Lung (tissue), 12 donors: ENCODE results near the gene MDFIC. TPM values are rescaled to one million over a fixed set of nuclear protein-coding genes. Genes with fewer than 3 reads are reported as not detected.

ENCODE experiments used
- ATAC-seq: fragments of 200-7000 bp; cut with Tn5 transposase; one replicate; pipeline ENCODE4 v1.9.1; 2020; ENCODE audit warnings: moderate number of reproducible peaks; ENCODE audit not compliant: insufficient read depth, low FRiP score
- DNase-seq, 3 donors: peaks; one replicate each; pipeline ENCODE4 v3.0.0-alpha.2; 2013 to 2017
- H3K27ac ChIP-seq, 2 donors: one replicate each; pipeline ENCODE4 v1.5.1; 2013; ENCODE audit warnings: mild to moderate bottlenecking in 2 of 2, moderate library complexity in 2 of 2, control low read depth in 1 of 2, inconsistent platforms in 1 of 2, low read depth in 1 of 2, low read length in 1 of 2
- H3K27me3 ChIP-seq, 3 donors: one replicate each; pipeline ENCODE4 v1.5.1; 2013; ENCODE audit warnings: low read length in 2 of 3; ENCODE audit not compliant: control insufficient read depth in 3 of 3, insufficient read depth in 3 of 3
- H3K36me3 ChIP-seq, 4 donors: one replicate each; pipeline ENCODE4 v1.5.1; 2013; ENCODE audit warnings: low read length in 4 of 4, mild to moderate bottlenecking in 1 of 4, moderate library complexity in 1 of 4; ENCODE audit not compliant: control insufficient read depth in 4 of 4, insufficient read depth in 4 of 4
- H3K4me1 ChIP-seq, 5 donors: one replicate each; pipeline ENCODE4 v1.5.1; 2013; ENCODE audit warnings: low read length in 5 of 5, mild to moderate bottlenecking in 2 of 5, moderate library complexity in 1 of 5; ENCODE audit not compliant: control insufficient read depth in 5 of 5, insufficient read depth in 5 of 5
- H3K4me3 ChIP-seq: one replicate; pipeline ENCODE4 v1.5.1; 2013; ENCODE audit warnings: mild to moderate bottlenecking, control low read depth, moderate library complexity
- H3K9ac ChIP-seq, 2 donors: one replicate each; pipeline ENCODE4 v1.5.1; 2013; ENCODE audit warnings: low read length in 2 of 2, control low read depth in 1 of 2; ENCODE audit not compliant: insufficient read depth in 1 of 2
- H3K9me3 ChIP-seq, 4 donors: one replicate each; pipeline ENCODE4 v1.5.1; 2013; ENCODE audit warnings: low read length in 3 of 4, mild to moderate bottlenecking in 1 of 4, moderate library complexity in 1 of 4; ENCODE audit not compliant: control insufficient read depth in 4 of 4, insufficient read depth in 3 of 4
- WGBS, 2 donors: extraction: QIAGEN DNeasy Blood & Tissue Kit; methylation state at CpG; one replicate each; pipeline ENCODE4 v1.1.7; 2013; 5-methylcytosine and 5-hydroxymethylcytosine counted together
- polyA plus RNA-seq, 2 donors: library from polyadenylated mRNA; stranded (reverse); fragments of 200-250 nt; gene quantifications; one replicate each; pipeline ENCODE4 v1.2.1, GENCODE V29; 2013
- total RNA-seq, 2 donors: library from RNA; depleted of rRNA in 1 of 2; stranded (reverse); fragments of >200 nt in 1 of 2; gene quantifications; one replicate each; pipeline ENCODE4 v1.2.1, GENCODE V29; 2014 to 2021
- TF ChIP-seq, protein P1 (sequence below): IDR thresholded peaks from 2 replicates; pipeline ENCODE4 v1.5.1; 2012; ENCODE audit warnings: mild to moderate bottlenecking; ENCODE audit errors: control extremely low read depth, extremely low read depth
- donor health status: control.
- donor health status: control.
- donor health status: Bipolar disorder and iron deficiency.
- donor health status: healthy.
- donor health status: DM: yes; HTN: yes; CAD: no.

The MDFIC gene
- total and polyA plus RNA-seq, 4 donors = 13.3 to 55.5 (median 25.5) TPM

DNA sequence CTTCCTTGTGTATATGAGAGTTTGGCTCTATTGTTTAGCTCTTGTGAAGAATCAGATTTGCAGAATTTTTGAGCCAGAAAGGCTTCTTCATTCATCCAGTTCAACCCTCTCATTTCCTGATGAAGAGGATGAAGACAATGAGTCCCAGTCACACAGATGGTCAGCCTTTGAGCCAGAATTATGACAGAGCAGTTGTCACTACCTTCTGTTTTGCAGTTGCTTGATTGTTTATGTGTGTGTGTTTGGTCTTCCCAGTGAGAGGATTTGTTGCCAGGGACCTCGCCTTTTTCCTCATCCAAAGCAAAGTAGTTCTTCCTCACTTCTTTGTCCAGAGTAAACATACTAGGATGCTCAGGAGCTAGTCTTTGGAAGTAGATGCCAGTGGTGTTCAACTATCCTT, 15.6 kb downstream of the MDFIC start:
- TF ChIP-seq, protein P1, sequence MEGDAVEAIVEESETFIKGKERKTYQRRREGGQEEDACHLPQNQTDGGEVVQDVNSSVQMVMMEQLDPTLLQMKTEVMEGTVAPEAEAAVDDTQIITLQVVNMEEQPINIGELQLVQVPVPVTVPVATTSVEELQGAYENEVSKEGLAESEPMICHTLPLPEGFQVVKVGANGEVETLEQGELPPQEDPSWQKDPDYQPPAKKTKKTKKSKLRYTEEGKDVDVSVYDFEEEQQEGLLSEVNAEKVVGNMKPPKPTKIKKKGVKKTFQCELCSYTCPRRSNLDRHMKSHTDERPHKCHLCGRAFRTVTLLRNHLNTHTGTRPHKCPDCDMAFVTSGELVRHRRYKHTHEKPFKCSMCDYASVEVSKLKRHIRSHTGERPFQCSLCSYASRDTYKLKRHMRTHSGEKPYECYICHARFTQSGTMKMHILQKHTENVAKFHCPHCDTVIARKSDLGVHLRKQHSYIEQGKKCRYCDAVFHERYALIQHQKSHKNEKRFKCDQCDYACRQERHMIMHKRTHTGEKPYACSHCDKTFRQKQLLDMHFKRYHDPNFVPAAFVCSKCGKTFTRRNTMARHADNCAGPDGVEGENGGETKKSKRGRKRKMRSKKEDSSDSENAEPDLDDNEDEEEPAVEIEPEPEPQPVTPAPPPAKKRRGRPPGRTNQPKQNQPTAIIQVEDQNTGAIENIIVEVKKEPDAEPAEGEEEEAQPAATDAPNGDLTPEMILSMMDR = no peak
- 72 to 84% methylated on average over 1 of the region's 1 CpG for WGBS, 2 donors
- H3K9ac ChIP-seq = no peak overlapping the region
- DNase-seq = no peak
- H3K4me1 ChIP-seq = peaks cover 0 to 35% (median 3%) of the 10 kb centered on the region in 5 donors
- no peak overlapping the region for H3K27ac ChIP-seq
- peaks cover 0 to 3% (median 0%) of the 10 kb centered on the region in 4 donors for H3K36me3 ChIP-seq
- no peaks in the 10 kb centered on the region for H3K9me3 ChIP-seq
- H3K27me3 ChIP-seq = no peaks in the 10 kb centered on the region
- no peak overlapping the region for H3K4me3 ChIP-seq
- ATAC-seq = no peak

DNA sequence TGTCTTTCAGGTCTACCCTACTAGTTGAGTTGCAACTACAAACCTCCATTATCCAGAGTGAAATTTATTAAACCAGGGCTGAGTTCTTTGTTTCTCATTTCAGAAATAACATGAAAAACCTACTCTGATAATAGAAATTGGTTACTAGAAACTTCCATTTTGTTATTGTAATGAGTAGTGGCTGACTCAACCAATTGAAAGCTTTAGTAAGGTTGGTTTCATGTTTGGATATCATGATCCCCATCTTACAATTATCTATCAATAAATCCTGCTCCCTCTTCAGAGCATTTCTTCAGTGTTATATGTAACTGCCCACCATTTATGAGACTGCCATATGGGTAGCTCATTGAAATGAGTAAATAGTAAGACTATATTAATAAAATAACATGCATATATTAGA, 16.9 kb downstream of the MDFIC start:
- no peak for DNase-seq
- Histone ChIP-seq H3K9me3 (no peaks in the 10 kb centered on the region), H3K4me1 (peaks cover 0 to 30% (median 3%) of the 10 kb centered on the region in 5 donors), H3K36me3 (peaks cover 0 to 3% (median 0%) of the 10 kb centered on the region in 4 donors), H3K4me3 (no peak overlapping the region), H3K27me3 (no peaks in the 10 kb centered on the region), H3K9ac (no peak overlapping the region), H3K27ac (no peak overlapping the region)
- TF ChIP-seq, protein P1 = no peak
- ATAC-seq = no peak

DNA sequence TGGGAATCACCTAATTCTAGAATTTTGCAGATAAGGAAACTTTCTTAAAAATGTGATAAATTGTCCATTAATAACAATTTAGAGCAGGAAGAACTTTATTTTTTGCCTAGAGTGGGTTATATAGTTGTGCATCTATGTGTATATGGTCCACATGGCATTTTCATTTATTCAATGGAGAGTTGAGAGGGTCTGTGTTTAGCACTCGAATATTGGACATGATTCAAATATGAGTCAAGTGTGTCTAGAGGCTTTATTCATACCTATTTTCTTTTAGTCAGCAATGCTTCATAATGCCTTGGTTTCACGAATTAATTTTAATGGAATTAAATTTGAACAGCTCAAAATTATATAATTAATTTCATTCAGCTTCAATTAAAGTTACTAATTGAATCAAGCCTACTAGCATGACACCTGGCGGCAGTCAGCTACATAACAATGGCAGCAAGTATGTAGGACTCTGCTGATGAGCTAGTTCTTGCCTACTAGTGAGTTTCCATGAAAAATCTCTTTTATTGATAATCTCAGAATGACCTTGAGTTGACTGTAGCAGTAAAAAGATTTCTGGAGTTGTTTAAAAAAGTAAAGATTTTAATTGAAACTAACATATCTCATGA, 17.7 kb downstream of the MDFIC start:
- DNase-seq (no peak), ATAC-seq (no peak)
- WGBS, 2 donors = 73 to 87% methylated on average over 3 of the region's 3 CpGs
- TF ChIP-seq, protein P1 = no peak
- H3K9me3 ChIP-seq = no peaks in the 10 kb centered on the region
- no peak overlapping the region for H3K27ac ChIP-seq
- no peaks in the 10 kb centered on the region for H3K27me3 ChIP-seq
- no peak overlapping the region for H3K9ac ChIP-seq
- peaks cover 0 to 3% (median 0%) of the 10 kb centered on the region in 4 donors for H3K36me3 ChIP-seq
- no peak overlapping the region for H3K4me3 ChIP-seq
- peaks cover 0 to 30% (median 5%) of the 10 kb centered on the region in 5 donors for H3K4me1 ChIP-seq

DNA sequence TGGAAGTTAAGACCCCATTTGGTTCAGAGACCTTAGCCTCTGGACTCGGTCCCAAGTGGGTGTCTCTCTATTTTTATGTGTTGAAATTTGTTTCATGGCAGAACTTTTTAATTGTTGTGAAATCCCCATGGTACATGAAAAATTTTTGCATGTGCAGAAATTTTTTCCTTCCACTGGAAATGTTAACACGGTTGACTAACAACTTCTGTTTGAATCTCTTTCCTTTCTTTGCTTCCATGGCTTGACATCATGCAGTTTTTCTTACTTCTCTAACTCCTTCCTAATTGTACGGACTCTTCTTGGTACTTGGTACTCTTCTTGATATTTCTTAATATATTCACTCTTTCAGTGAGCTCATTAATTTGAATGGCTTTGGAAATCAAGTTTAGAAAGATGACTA, 18.3 kb downstream of the MDFIC start:
- 78% methylated on average over 3 of the region's 3 CpGs for WGBS, 2 donors
- Histone ChIP-seq H3K4me1 (peaks cover 0 to 30% (median 0%) of the 10 kb centered on the region in 5 donors), H3K36me3 (peaks cover 0 to 3% (median 1%) of the 10 kb centered on the region in 4 donors), H3K9me3 (no peaks in the 10 kb centered on the region), H3K9ac (no peak overlapping the region), H3K27ac (no peak overlapping the region), H3K27me3 (no peaks in the 10 kb centered on the region), H3K4me3 (no peak overlapping the region)
- ATAC-seq (no peak), DNase-seq (no peak)
- TF ChIP-seq, protein P1 = no peak
